AG09319 (cell line): ENCODE measurements around the gene CDC5L.

ENCODE experiments used
- DNase-seq: peaks from one replicate; pipeline ENCODE4 v3.0.0-alpha.2; 2010; ENCODE audit warnings: low read depth; ENCODE audit errors: extremely low read depth
- CTCF ChIP-seq: IDR thresholded peaks from 2 replicates; pipeline ENCODE4 v1.5.1; 2011; ENCODE audit warnings: low read depth, mild to moderate bottlenecking, inconsistent platforms, low read length, moderate library complexity

Gene CDC5L

GRCh38 chr6:44452725-44453124 lies 65.2 kb downstream of the CDC5L start:
- DNase-seq: no peak

GRCh38 chr6:44453146-44453545 lies 65.6 kb downstream of the CDC5L start:
- TF ChIP-seq CTCF: no peak
- no peak for DNase-seq

More at GRCh38 chr6:44452725-44453124, 65.2 kb downstream of the CDC5L start:
- TF ChIP-seq CTCF: no peak

- no peak for DNase-seq
- TF ChIP-seq CTCF: no peak
Observed at GRCh38 chr6:44454198-44454597, 66.7 kb downstream of the CDC5L start.

- TF ChIP-seq CTCF: peak; percentile 85
Observed at GRCh38 chr6:44456070-44456965, 68.8 kb downstream of the CDC5L start.

GRCh38 chr6:44456966-44457292 lies 69.4 kb downstream of the CDC5L start:
- DNase-seq: no peak
- TF ChIP-seq CTCF: no peak

More at GRCh38 chr6:44456070-44456965, 68.8 kb downstream of the CDC5L start:
- peak; percentile 10 for DNase-seq

GRCh38 chr6:44457596-44457995 lies 70.1 kb downstream of the CDC5L start:
- no peak for TF ChIP-seq CTCF
- no peak for DNase-seq

GRCh38 chr6:44458551-44458950 lies 71.0 kb downstream of the CDC5L start:
- TF ChIP-seq CTCF: no peak
- DNase-seq: no peak
